Ovary (tissue), 9 donors: ENCODE data around the gene METAP1. TPM values are rescaled to one million over a fixed set of nuclear protein-coding genes. Genes with fewer than 3 reads are reported as not detected.

Source experiments
- DNase-seq, 5 donors: peaks; one replicate each; pipeline ENCODE4 v3.0.0-alpha.2; 2019 to 2020
- H3K27ac ChIP-seq, 2 donors: fragments of 200-600 bp; one replicate each; pipeline versions ENCODE4 v1.5.1 to v1.8.0; 2019 to 2022
- H3K27me3 ChIP-seq: fragments of 200-600 bp; one replicate; pipeline ENCODE4 v1.8.0; 2022
- H3K36me3 ChIP-seq: fragments of 200-600 bp; sonication (generic); one replicate; pipeline ENCODE4 v1.5.1; 2019
- H3K4me1 ChIP-seq: one replicate; pipeline ENCODE4 v1.8.1; 2013; ENCODE audit warnings: mild to moderate bottlenecking, moderate library complexity; ENCODE audit not compliant: insufficient read depth
- H3K4me3 ChIP-seq: fragments of 200-600 bp; sonication (generic); one replicate; pipeline ENCODE4 v1.5.1; 2017
- H3K9me3 ChIP-seq, 2 donors: fragments of 200-600 bp in 1 of 2; sonication (generic) in 1 of 2; one replicate each; pipeline versions ENCODE4 v1.5.1 to v1.8.1; 2013 to 2019; ENCODE audit warnings: mild to moderate bottlenecking in 1 of 2, moderate library complexity in 1 of 2
- EP300 ChIP-seq: sonication (generic); formaldehyde crosslinking; IDR thresholded peaks from one replicate; pipeline ENCODE4 v1.6.1; 2017; ENCODE audit warnings: antibody characterized with exemption
- POLR2A ChIP-seq: fragments of 450-650 bp; IDR thresholded peaks from one replicate; pipeline ENCODE4 v1.6.1; 2017; ENCODE audit warnings: antibody characterized with exemption, mild to moderate bottlenecking, moderate library complexity
- WGBS, 3 donors: extraction: QIAGEN DNeasy Blood & Tissue Kit in 1 of 3; methylation state at CpG; one replicate each; pipeline versions ENCODE4 v1.1.5 to v1.1.7; 2013 to 2017; 5-methylcytosine and 5-hydroxymethylcytosine counted together
- intact Hi-C, 4 donors: fragments of 100-400 bp; cut with DNase I; formaldehyde crosslinking; loops; one replicate each; pipeline versions ENCODE4 v1.11.0 to v1.15.1; 2022 to 2023
- polyA plus RNA-seq, 2 donors: library from polyadenylated mRNA; stranded (reverse); fragments of 200-250 nt in 1 of 2; fragments of 350-450 nt in 1 of 2; fragmentation: Illumina TruSeq in 1 of 2; extraction: RNeasy Lipid Tissue Mini Kit (QIAGEN cat#74804) in 1 of 2; gene quantifications; one replicate each; pipeline ENCODE4 v1.2.3, GENCODE V29; 2013 to 2014
- total RNA-seq, 7 donors: library from RNA; depleted of rRNA in 2 of 7; stranded (reverse); fragments of >200 nt in 2 of 7; fragmentation: NEBNext Ultra II Directional in 3 of 7; extraction: Animal tissue kit (Norgen Biotek cat#: 25700) in 3 of 7; gene quantifications; one replicate each; pipeline versions ENCODE4 v1.1.0 to v1.2.4, GENCODE V29; 2016 to 2023
- TF ChIP-seq, protein P1 (sequence below), 3 donors: fragments of 450-650 bp in 2 of 3; fragments of 200-600 bp in 1 of 3; IDR thresholded peaks; one replicate each; pipeline versions ENCODE4 v1.5.1 to v1.8.0; 2016 to 2022; ENCODE audit warnings: antibody characterized with exemption in 3 of 3, mild to moderate bottlenecking in 1 of 3
- donor health status: DM: no; HTN: no; CAD: no; lungs with moderate emphysema.
- donor health status: DM: no; HTN: no; CAD: no.
- donor health status: Bipolar disorder and iron deficiency.
- donor health status: DM: yes; HTN: yes; CAD: no.
- donor health status: DM: no; HTN: no; CAD: no.
- donor health status: DM: yes; HTN: yes; CAD: no.

The METAP1 gene
- total and polyA plus RNA-seq, 9 donors, result 16.1 to 38.6 (median 25.4) TPM

DNA sequence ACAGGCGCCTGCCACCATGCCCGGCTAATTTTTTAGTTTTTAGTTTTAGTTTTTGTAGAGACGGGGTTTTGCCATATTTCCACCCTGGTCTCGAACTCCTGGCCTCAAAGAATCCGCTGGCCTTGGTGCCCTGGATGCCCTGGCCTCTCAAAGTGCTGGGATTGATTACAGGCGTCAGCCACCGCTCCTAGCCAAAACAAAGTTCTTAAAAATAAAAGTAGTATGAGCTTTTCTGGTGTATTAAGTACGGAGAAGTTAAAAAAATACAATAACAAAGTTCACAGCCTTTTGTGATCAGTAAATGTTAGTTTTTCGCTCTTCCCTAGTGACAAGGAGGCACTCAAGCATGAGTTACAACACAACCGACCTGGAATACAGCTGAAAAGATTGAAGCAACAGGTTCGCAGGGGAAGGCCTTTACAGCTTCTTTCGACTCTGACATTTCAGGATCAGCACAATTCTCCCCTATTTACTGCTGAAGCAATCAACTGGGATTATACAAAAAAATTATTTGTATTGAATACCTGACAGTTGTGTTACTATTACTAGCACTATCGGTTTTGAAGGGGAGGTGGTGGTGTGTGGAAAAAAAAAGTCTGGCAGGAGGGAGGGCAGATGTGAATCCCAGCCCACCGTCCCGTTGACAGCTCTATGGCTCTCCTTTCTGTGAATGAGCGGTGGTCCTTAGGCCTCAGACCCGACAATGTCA lies 893 bp upstream of the METAP1 start:
- 13 to 29% (median 17%) methylated on average over 17 of the region's 17 CpGs for WGBS, 3 donors
- DNase-seq, result peak in 3 of 5 donors; percentile 19 to 30 (median 25)
- Histone ChIP-seq H3K4me3 (peak overlapping the region; percentile 43), H3K27ac (peak overlapping the region; percentile 56 to 79), H3K36me3 (no peaks in the 10 kb centered on the region), H3K9me3 (no peaks in the 10 kb centered on the region), H3K4me1 (no peaks in the 10 kb centered on the region), H3K27me3 (no peaks in the 10 kb centered on the region)
- TF ChIP-seq, protein P1, sequence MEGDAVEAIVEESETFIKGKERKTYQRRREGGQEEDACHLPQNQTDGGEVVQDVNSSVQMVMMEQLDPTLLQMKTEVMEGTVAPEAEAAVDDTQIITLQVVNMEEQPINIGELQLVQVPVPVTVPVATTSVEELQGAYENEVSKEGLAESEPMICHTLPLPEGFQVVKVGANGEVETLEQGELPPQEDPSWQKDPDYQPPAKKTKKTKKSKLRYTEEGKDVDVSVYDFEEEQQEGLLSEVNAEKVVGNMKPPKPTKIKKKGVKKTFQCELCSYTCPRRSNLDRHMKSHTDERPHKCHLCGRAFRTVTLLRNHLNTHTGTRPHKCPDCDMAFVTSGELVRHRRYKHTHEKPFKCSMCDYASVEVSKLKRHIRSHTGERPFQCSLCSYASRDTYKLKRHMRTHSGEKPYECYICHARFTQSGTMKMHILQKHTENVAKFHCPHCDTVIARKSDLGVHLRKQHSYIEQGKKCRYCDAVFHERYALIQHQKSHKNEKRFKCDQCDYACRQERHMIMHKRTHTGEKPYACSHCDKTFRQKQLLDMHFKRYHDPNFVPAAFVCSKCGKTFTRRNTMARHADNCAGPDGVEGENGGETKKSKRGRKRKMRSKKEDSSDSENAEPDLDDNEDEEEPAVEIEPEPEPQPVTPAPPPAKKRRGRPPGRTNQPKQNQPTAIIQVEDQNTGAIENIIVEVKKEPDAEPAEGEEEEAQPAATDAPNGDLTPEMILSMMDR (IDR thresholded peaks at IDR 0.05), result no peak
- no peak for TF ChIP-seq POLR2A
- no peak for TF ChIP-seq EP300
- intact Hi-C loops, result loop anchor here in 2 of 4 donors (2.0 to 10.0 kb wide), 3 partner anchors 60 to 64 kb away; no protein-coding TSS in a partner anchor

DNA sequence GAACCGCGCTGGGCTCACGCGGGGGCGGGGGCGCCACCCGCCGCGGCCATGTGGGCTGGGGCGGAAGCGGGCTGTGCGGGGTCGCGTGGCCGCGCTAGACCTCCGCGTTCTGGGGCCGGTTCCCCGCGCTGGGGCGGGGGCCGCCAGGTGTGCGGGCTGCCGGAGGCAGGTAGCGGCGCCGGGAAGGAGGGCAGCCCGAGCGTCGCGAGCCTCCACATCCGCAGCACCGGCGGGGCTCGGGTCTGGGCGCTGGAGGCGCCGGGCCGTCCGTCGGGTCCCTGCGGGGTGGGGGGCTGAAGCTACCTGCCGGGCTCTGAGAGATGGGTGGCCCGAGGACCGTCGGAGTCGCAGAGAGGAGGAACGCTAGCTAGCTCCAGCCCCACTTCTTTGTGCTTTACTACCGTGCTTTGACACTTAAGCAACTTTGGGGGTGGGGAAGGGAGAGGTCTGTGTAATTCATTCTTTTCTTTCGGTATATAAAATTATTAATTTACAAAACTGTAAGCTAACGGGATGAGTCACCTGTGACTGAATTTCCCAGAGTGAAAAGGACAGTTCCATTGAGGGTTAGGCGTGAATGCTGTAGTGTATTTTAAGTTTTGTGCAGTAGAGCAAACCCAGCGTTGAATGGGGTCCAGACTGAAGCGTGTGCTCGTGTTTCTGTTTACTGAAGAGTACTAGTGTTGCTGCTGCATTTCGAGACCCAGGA lies 689 bp downstream of the METAP1 start:
- Histone ChIP-seq H3K27me3 (no peaks in the 10 kb centered on the region), H3K36me3 (no peaks in the 10 kb centered on the region), H3K27ac (peak overlapping the region; percentile 59 to 68), H3K4me1 (no peaks in the 10 kb centered on the region), H3K9me3 (no peaks in the 10 kb centered on the region), H3K4me3 (peak overlapping the region; percentile 61)
- 0 to 3% (median 1%) methylated on average over 21 to 57 of the region's 57 CpGs for WGBS, 3 donors
- no peak for TF ChIP-seq POLR2A
- TF ChIP-seq, protein P1 (IDR thresholded peaks at IDR 0.05), result no peak
- no peak for TF ChIP-seq EP300
- DNase-seq, result peak in 2 of 5 donors; percentile 16 to 28
- intact Hi-C loops, result loop anchor here in 2 of 4 donors (5.0 to 10.0 kb wide), 2 partner anchors 61 kb away; no protein-coding TSS in a partner anchor

DNA sequence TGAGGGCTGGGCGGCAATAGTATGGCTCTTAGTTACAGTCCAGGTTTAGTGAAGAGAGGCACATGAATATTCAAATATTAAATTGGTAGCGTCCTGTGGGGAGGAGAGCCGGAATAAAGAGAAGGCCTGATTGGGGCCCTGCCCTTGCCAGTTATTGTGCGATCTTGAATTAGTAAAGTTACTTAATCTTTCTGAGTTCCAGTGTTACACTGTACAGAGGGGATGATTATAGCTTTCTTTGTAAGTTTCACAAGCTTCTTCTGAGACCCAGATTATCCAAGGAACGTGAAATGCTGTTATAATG lies 1.2 kb downstream of the METAP1 start:
- Histone ChIP-seq H3K36me3 (no peaks in the 10 kb centered on the region), H3K27me3 (no peaks in the 10 kb centered on the region), H3K4me3 (peak overlapping the region; percentile 61), H3K4me1 (no peaks in the 10 kb centered on the region), H3K27ac (no peak overlapping the region), H3K9me3 (no peaks in the 10 kb centered on the region)
- 31 to 40% (median 39%) methylated on average over 5 of the region's 5 CpGs for WGBS, 3 donors
- TF ChIP-seq POLR2A (no peak), EP300 (no peak)
- TF ChIP-seq, protein P1 (IDR thresholded peaks at IDR 0.05), result no peak
- intact Hi-C loops, result loop anchor here in 2 of 4 donors (5.0 to 10.0 kb wide), 2 partner anchors 61 to 62 kb away; no protein-coding TSS in a partner anchor
- DNase-seq, result no peak

DNA sequence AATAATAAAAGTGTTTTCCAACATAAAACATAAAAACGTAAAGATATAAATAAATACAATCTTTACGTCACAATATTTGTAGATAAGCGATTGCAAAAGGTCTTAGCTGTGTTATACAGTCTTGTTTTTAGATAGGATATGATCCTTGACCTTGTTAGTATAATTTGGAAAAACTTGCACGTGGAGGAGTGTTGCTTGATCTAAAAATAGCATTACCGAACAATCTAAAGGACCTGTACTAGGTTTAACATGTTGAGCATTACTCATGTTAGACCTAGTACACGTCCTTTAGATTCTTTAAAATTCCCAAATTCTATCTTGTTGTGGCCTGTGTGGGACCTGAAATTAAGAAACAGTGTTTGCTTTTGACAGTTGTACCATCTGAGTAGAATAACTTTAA lies 1.6 kb downstream of the METAP1 start:
- intact Hi-C loops, result loop anchor here in 2 of 4 donors (5.0 to 10.0 kb wide), 2 partner anchors 60 to 62 kb away; no protein-coding TSS in a partner anchor
- no peak overlapping the region for H3K27ac ChIP-seq
- H3K4me1 ChIP-seq, result no peaks in the 10 kb centered on the region
- H3K4me3 ChIP-seq, result no peak overlapping the region
- WGBS, 3 donors, result 41 to 54% (median 45%) methylated on average over 6 of the region's 6 CpGs
- TF ChIP-seq POLR2A (no peak), EP300 (no peak)
- TF ChIP-seq, protein P1 (IDR thresholded peaks at IDR 0.05), result no peak
- H3K9me3 ChIP-seq, result no peaks in the 10 kb centered on the region
- no peaks in the 10 kb centered on the region for H3K27me3 ChIP-seq
- no peak for DNase-seq
- H3K36me3 ChIP-seq, result no peaks in the 10 kb centered on the region
